ENCODE results near the gene SERTM1. TPM values are rescaled to one million over a fixed set of nuclear protein-coding genes. Genes with fewer than 3 reads are reported as not detected.

Gene SERTM1
- total RNA-seq, 1 donor from 2014 or later: not detected

DNA sequence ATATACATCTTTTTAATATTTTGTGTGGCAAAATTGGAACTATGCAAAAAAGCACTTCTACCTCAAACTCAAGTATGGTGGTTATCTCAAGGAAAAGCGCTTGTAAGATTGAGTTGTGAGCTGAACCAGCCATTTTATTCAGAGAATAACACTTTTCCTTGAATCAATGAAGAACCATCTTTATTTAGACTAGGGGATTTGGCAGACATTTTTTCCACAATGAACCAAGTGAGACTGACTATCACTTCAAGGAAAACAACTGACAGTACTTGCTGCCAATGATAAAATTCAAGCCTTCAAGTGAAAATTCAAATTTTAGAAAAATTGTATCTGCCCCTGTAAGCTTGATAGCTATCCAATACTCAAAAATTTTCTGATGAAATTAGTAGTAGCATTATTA lies 23.2 kb upstream of the SERTM1 start:
- Mint-ChIP-seq H3K9me3 (ENCODE audit: low read depth) (no peaks in the 10 kb centered on the region), H3K27me3 (ENCODE audit: low read depth) (peaks cover 7% of the 10 kb centered on the region), H3K27ac (ENCODE audit: unreplicated experiment) (no peak overlapping the region), H3K4me3 (ENCODE audit: unreplicated experiment) (no peak overlapping the region), H3K36me3 (ENCODE audit: low read depth) (no peaks in the 10 kb centered on the region), H3K4me1 (ENCODE audit: low read depth) (no peaks in the 10 kb centered on the region)
- DNase-seq (ENCODE audit: low spot score): no peak
- TF ChIP-seq, protein P1, sequence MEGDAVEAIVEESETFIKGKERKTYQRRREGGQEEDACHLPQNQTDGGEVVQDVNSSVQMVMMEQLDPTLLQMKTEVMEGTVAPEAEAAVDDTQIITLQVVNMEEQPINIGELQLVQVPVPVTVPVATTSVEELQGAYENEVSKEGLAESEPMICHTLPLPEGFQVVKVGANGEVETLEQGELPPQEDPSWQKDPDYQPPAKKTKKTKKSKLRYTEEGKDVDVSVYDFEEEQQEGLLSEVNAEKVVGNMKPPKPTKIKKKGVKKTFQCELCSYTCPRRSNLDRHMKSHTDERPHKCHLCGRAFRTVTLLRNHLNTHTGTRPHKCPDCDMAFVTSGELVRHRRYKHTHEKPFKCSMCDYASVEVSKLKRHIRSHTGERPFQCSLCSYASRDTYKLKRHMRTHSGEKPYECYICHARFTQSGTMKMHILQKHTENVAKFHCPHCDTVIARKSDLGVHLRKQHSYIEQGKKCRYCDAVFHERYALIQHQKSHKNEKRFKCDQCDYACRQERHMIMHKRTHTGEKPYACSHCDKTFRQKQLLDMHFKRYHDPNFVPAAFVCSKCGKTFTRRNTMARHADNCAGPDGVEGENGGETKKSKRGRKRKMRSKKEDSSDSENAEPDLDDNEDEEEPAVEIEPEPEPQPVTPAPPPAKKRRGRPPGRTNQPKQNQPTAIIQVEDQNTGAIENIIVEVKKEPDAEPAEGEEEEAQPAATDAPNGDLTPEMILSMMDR (IDR thresholded peaks at IDR 0.05): no peak

DNA sequence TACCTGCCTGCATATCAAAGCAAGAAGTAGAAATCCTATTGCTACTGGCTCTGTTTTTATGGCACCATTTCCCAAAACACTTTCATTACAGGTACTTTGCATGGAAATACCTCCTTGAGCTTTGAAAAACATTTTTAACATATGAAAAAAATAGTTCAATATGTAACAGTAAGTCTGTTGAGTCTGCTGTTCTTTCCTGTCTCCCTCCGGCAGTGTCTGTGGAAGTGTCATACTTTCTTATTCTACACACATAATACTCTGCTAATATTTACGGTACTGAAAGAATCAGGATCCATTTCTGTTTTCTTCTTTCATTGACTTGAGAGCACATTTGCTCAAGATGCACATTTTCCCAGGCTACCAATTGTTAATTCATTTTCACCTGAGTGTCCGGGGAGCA lies 8.2 kb upstream of the SERTM1 start:
- no peaks in the 10 kb centered on the region for H3K9me3 Mint-ChIP-seq (ENCODE audit: low read depth)
- no peak for DNase-seq (ENCODE audit: low spot score)
- TF ChIP-seq, protein P1 (IDR thresholded peaks at IDR 0.05): no peak
- H3K27me3 Mint-ChIP-seq (ENCODE audit: low read depth): peaks cover 36% of the 10 kb centered on the region
- H3K4me1 Mint-ChIP-seq (ENCODE audit: low read depth): no peaks in the 10 kb centered on the region
- peaks cover 2% of the 10 kb centered on the region for H3K36me3 Mint-ChIP-seq (ENCODE audit: low read depth)
- no peak overlapping the region for H3K4me3 Mint-ChIP-seq (ENCODE audit: unreplicated experiment)
- H3K27ac Mint-ChIP-seq (ENCODE audit: unreplicated experiment): no peak overlapping the region

DNA sequence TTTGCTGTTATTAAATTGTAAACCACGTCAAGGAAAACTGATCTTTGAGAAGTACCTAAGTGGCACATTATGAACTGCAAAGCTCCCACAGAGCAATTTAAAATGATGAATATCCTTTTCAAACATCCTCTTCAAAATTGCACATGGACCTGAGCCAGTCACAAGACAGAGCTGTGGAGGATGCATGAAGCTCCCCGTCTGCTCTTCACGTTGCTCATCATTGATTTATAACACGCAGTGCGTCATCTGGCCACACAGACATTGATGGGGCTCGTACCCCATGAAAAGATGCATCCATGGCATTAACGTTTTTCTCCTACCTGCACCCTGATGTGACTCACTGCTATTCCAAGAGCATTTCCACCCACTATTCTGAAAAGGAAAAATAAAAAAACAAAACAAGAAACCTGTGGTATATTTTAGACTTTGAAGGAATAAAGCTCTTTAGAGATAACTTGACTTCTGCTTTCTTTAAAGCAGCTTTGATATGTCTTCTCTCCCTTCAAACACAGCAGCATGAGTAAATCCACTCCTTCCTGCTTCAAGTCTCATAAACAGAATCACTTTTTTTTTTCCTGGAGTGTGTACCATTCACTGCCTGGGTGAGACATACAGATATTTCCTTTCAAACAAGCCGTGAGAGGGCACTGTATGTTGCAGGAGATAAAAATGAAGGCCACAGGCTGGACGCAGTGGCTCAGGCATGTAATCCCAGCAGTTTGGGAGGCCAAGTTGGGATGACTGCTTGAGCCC lies 7.2 kb upstream of the SERTM1 start:
- no peaks in the 10 kb centered on the region for H3K9me3 Mint-ChIP-seq (ENCODE audit: low read depth)
- TF ChIP-seq, protein P1 (IDR thresholded peaks at IDR 0.05): no peak
- H3K4me1 Mint-ChIP-seq (ENCODE audit: low read depth): no peaks in the 10 kb centered on the region
- DNase-seq (ENCODE audit: low spot score): no peak
- peaks cover 41% of the 10 kb centered on the region for H3K27me3 Mint-ChIP-seq (ENCODE audit: low read depth)
- peaks cover 2% of the 10 kb centered on the region for H3K36me3 Mint-ChIP-seq (ENCODE audit: low read depth)
- H3K27ac Mint-ChIP-seq (ENCODE audit: unreplicated experiment): no peak overlapping the region
- no peak overlapping the region for H3K4me3 Mint-ChIP-seq (ENCODE audit: unreplicated experiment)

DNA sequence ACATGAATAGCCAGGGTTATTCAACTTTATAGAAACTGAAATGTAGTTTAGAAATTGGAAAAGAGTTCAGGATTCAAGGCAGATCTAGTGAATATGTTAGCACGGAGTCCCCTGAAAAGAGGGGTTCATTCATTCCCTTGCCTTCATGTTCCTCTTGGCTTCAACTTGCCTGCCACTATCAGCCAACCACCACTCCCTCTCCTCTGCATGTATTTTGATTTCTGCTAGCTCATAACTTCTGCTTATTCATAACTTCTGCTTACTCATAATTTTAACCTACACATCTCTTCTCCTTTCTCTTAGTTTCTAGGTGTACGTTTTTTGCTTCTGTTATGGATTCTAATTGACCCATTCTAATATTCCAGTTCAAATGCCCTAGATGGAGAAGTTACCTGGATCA lies 5.5 kb upstream of the SERTM1 start:
- H3K36me3 Mint-ChIP-seq (ENCODE audit: low read depth): peaks cover 2% of the 10 kb centered on the region
- DNase-seq (ENCODE audit: low spot score): no peak
- no peaks in the 10 kb centered on the region for H3K9me3 Mint-ChIP-seq (ENCODE audit: low read depth)
- no peak overlapping the region for H3K4me3 Mint-ChIP-seq (ENCODE audit: unreplicated experiment)
- H3K27me3 Mint-ChIP-seq (ENCODE audit: low read depth): peaks cover 50% of the 10 kb centered on the region
- TF ChIP-seq, protein P1 (IDR thresholded peaks at IDR 0.05): no peak
- no peak overlapping the region for H3K27ac Mint-ChIP-seq (ENCODE audit: unreplicated experiment)
- H3K4me1 Mint-ChIP-seq (ENCODE audit: low read depth): no peaks in the 10 kb centered on the region

DNA sequence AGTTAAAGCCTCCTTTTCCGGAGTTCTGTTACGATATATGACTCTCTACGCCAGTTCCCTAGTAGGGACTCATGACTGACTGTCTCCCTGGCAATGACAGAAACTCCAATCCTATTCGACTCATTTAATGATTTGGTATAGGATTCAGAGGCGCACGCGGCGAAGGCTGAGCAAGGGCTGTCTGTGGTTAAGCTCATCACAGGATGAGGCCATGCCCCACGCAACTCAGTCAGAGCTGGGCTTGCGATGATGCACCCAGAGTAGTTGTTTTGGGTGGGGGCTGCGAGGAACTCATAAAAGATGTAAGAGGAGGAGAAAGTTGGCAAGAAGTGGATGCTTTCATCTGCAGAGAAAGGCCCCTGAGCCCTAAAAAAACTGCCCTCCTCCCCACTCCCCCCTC lies 468 bp upstream of the SERTM1 start:
- TF ChIP-seq, protein P1 (IDR thresholded peaks at IDR 0.05): no peak
- Mint-ChIP-seq H3K27me3 (ENCODE audit: low read depth) (peaks cover 69% of the 10 kb centered on the region), H3K4me1 (ENCODE audit: low read depth) (peaks cover 7% of the 10 kb centered on the region), H3K27ac (ENCODE audit: unreplicated experiment) (no peak overlapping the region), H3K9me3 (ENCODE audit: low read depth) (no peaks in the 10 kb centered on the region), H3K4me3 (ENCODE audit: unreplicated experiment) (peak overlapping the region; percentile 37), H3K36me3 (ENCODE audit: low read depth) (peaks cover 2% of the 10 kb centered on the region)
- DNase-seq (ENCODE audit: low spot score): no peak

All from chondrocyte (in vitro differentiated cells).